ENCODE results near the gene CACNG7. TPM values are rescaled to one million over a fixed set of nuclear protein-coding genes. Genes with fewer than 3 reads are reported as not detected.

The CACNG7 gene
- total RNA-seq, 1 experiment from 2014 or later: not detected

DNA sequence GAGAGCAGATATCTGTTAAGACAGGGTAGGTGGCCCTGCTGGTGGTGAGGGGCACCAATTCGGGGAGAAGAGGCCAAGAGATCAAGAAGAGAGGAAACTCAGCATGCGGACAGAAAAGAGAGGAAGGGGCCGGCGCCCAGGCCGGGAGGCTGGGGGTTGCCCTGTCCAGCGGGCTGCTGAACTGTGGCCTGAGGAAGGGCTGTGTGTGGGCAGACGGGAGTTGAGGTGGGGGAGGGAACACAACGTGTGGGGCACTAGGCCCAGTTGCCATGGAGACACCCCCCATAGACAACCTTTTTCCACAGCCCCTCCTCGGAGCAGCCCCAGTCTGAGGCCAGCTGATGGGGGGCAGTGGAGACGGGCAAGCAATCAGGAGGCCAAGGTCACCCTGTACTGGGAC lies 51.1 kb downstream of the CACNG7 start:
- Histone ChIP-seq H3F3A (ENCODE audit: low read length, unreplicated experiment) (no peaks in the 10 kb centered on the region), H3K27me3 (ENCODE audit: low read length) (peaks cover 83% of the 10 kb centered on the region), H2AFZ (ENCODE audit: low read length) (no peak overlapping the region), H3K9me2 (replicated peaks; ENCODE audit: low read length) (no peaks in the 10 kb centered on the region), H3K36me3 (ENCODE audit: low read depth, low read length) (no peaks in the 10 kb centered on the region), H3K79me2 (ENCODE audit: low read length) (no peaks in the 10 kb centered on the region), H3K4me3 (ENCODE audit: low read length) (no peak overlapping the region), H3K9me3 (ENCODE audit: low read length) (no peaks in the 10 kb centered on the region), H3K4me1 (ENCODE audit: insufficient read depth, low read length) (peaks cover 5% of the 10 kb centered on the region; the same call in 1 of the 2 replicates), H4K20me1 (ENCODE audit: low read length) (no peaks in the 10 kb centered on the region), H3K4me2 (ENCODE audit: low read length) (no peak overlapping the region), H3K27ac (ENCODE audit: low read length) (no peak overlapping the region), H3K9ac (ENCODE audit: low read length) (no peak overlapping the region)
- no peak for DNase-seq
- TF ChIP-seq, protein P1, sequence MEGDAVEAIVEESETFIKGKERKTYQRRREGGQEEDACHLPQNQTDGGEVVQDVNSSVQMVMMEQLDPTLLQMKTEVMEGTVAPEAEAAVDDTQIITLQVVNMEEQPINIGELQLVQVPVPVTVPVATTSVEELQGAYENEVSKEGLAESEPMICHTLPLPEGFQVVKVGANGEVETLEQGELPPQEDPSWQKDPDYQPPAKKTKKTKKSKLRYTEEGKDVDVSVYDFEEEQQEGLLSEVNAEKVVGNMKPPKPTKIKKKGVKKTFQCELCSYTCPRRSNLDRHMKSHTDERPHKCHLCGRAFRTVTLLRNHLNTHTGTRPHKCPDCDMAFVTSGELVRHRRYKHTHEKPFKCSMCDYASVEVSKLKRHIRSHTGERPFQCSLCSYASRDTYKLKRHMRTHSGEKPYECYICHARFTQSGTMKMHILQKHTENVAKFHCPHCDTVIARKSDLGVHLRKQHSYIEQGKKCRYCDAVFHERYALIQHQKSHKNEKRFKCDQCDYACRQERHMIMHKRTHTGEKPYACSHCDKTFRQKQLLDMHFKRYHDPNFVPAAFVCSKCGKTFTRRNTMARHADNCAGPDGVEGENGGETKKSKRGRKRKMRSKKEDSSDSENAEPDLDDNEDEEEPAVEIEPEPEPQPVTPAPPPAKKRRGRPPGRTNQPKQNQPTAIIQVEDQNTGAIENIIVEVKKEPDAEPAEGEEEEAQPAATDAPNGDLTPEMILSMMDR (conservative IDR thresholded peaks at IDR 0.05; ENCODE audit: low read depth, low read length): no peak
- TF ChIP-seq EZH2 (IDR thresholded peaks at IDR 0.05; ENCODE audit: low read length, unreplicated experiment): no peak
- TF ChIP-seq EZH2phosphoT487 (IDR thresholded peaks at IDR 0.05; ENCODE audit: borderline replicate concordance, low read length): no peak
- ChIA-PET CTCF (no interaction called here), POLR2A (ENCODE audit: unreplicated experiment) (interaction anchor here (0.6 kb wide), 1 partner anchor 70 kb away, joined by 8 read pairs; no protein-coding TSS in a partner anchor)
- ATAC-seq: no peak
- intact Hi-C loops (cut with micrococcal nuclease): no loop called here
- BruUV-seq (replicated peaks): no TSS peak

DNA sequence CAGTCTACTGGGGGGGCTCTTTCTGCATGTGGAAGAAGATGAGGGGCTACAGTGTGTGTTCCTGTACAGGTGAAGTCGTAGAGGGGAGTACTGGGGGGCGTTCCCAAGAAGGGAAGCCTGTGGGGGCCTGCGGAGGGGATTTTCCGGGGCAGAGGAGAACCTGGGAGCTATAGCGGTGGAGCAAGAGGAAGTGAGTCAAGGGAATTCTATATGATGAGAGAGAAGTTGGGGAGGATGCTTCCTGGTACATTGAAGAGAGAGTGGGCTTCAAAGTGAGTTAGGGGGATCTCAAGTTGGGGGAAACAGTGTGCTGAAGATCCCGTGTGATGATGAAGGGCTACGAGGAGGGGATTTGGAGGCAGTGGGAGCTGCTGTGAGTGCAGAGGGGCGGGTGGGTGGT lies 51.8 kb downstream of the CACNG7 start:
- Histone ChIP-seq H2AFZ (ENCODE audit: low read length) (no peak overlapping the region), H3K4me2 (ENCODE audit: low read length) (no peak overlapping the region), H3K9me3 (ENCODE audit: low read length) (no peaks in the 10 kb centered on the region), H3K27ac (ENCODE audit: low read length) (no peak overlapping the region), H3K9me2 (replicated peaks; ENCODE audit: low read length) (no peaks in the 10 kb centered on the region), H4K20me1 (ENCODE audit: low read length) (no peaks in the 10 kb centered on the region), H3F3A (ENCODE audit: low read length, unreplicated experiment) (no peaks in the 10 kb centered on the region), H3K4me1 (ENCODE audit: insufficient read depth, low read length) (peaks cover 5% of the 10 kb centered on the region; the same call in 1 of the 2 replicates), H3K9ac (ENCODE audit: low read length) (no peak overlapping the region), H3K27me3 (ENCODE audit: low read length) (peaks cover 77% of the 10 kb centered on the region), H3K36me3 (ENCODE audit: low read depth, low read length) (no peaks in the 10 kb centered on the region), H3K79me2 (ENCODE audit: low read length) (no peaks in the 10 kb centered on the region), H3K4me3 (ENCODE audit: low read length) (no peak overlapping the region)
- no TSS peak for BruUV-seq (replicated peaks)
- ATAC-seq: no peak
- TF ChIP-seq, protein P1 (conservative IDR thresholded peaks at IDR 0.05; ENCODE audit: low read depth, low read length): no peak
- TF ChIP-seq EZH2 (IDR thresholded peaks at IDR 0.05; ENCODE audit: low read length, unreplicated experiment) (no peak), EZH2phosphoT487 (IDR thresholded peaks at IDR 0.05; ENCODE audit: borderline replicate concordance, low read length) (no peak)
- ChIA-PET CTCF (no interaction called here), POLR2A (ENCODE audit: unreplicated experiment) (no interaction called here)
- intact Hi-C loops (cut with micrococcal nuclease): no loop called here
- DNase-seq: no peak

DNA sequence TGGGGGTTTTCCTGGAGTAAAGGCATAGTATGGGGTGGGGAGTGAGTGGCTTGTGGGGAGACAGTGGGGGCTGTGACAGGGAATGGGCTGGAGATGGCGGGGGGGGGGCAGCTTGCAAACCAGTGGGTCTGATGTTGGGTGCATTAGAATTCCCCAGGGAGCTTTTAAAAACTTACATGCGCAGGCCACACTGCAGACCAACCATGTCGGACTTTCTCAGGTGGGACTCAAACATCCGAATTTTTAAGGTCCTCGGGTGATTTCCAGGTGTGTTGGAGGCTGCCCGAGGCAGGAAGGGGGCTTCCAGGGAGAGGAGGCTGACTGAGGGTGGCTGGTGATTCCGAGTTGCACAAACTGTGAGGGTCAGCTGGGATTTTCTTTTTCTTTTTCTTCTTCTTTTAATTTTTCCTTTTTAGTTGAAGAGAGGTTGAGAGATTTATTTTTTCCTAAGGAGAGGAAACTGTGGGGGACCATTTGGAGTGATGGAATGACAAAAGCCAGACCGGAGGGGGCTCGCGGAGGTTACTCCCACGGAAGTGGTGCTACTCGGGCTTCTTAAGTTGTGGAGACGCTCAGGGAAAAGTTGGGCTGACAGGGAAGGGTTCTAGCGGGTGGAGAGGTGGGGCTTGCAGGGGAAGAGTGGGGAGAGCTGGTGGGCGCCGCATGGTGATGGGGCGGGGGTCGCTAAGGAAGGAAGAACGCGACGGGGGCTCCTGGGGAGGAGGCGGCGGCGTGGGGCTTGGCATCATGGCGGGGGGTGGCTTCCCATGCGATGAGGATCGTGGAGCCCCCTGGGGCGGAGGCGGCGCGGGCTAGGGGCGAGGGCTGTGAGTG lies 52.7 kb downstream of the CACNG7 start:
- no peak for ATAC-seq
- intact Hi-C loops (cut with micrococcal nuclease): no loop called here
- Histone ChIP-seq H3K27ac (ENCODE audit: low read length) (no peak overlapping the region), H3K9me2 (replicated peaks; ENCODE audit: low read length) (no peaks in the 10 kb centered on the region), H3K79me2 (ENCODE audit: low read length) (no peaks in the 10 kb centered on the region), H3K4me1 (ENCODE audit: insufficient read depth, low read length) (peaks cover 5% of the 10 kb centered on the region; the same call in 1 of the 2 replicates), H3K36me3 (ENCODE audit: low read depth, low read length) (no peaks in the 10 kb centered on the region), H3K9me3 (ENCODE audit: low read length) (no peaks in the 10 kb centered on the region), H3K9ac (ENCODE audit: low read length) (no peak overlapping the region), H2AFZ (ENCODE audit: low read length) (no peak overlapping the region), H3K27me3 (ENCODE audit: low read length) (peaks cover 69% of the 10 kb centered on the region), H3K4me3 (ENCODE audit: low read length) (no peak overlapping the region), H3F3A (ENCODE audit: low read length, unreplicated experiment) (no peaks in the 10 kb centered on the region), H4K20me1 (ENCODE audit: low read length) (no peaks in the 10 kb centered on the region), H3K4me2 (ENCODE audit: low read length) (no peak overlapping the region)
- no peak for DNase-seq
- POLR2A ChIA-PET (ENCODE audit: unreplicated experiment): no interaction called here
- CTCF ChIA-PET: no interaction called here
- BruUV-seq (replicated peaks): no TSS peak
- TF ChIP-seq EZH2 (IDR thresholded peaks at IDR 0.05; ENCODE audit: low read length, unreplicated experiment): no peak
- TF ChIP-seq, protein P1 (conservative IDR thresholded peaks at IDR 0.05; ENCODE audit: low read depth, low read length): no peak
- TF ChIP-seq EZH2phosphoT487 (IDR thresholded peaks at IDR 0.05; ENCODE audit: borderline replicate concordance, low read length): no peak

Data from PC-3 (cell line).